Caco-2 (cell line): ENCODE data around the gene ACAT2. TPM values are rescaled to one million over a fixed set of nuclear protein-coding genes. Genes with fewer than 3 reads are reported as not detected.

Experiments
- BruUV-seq: library from RNA; stranded (reverse); fragments of 400-500 nt; replicated peaks from 2 replicates; lab custom pipeline; 2021; lab: Mats Ljungman, UMichigan
- CTCF ChIA-PET: fragments of 300-600 bp; sonication (Branson Sonifier 250); formaldehyde crosslinking; loops from one replicate; lab custom pipeline; 2022; ENCODE audit warnings: antibody characterized with exemption; lab: Charles Lee
- POLR2A ChIA-PET: fragments of 300-600 bp; sonication (Branson Sonifier 250); formaldehyde crosslinking; loops from one replicate; lab custom pipeline; 2022; ENCODE audit warnings: antibody characterized with exemption; lab: Charles Lee
- DNase-seq, 2 experiments: peaks; one replicate each; pipeline versions ENCODE4 v3.0.0 to v3.0.0-alpha.2; 2020 to 2022
- H3K27me3 ChIP-seq: replicated peaks from 2 replicates; pipeline ENCODE4 v1.6.0; 2011; ENCODE audit warnings: low read length; ENCODE audit not compliant: control insufficient read depth, insufficient read depth
- H3K36me3 ChIP-seq: 2 replicates; pipeline ENCODE4 v1.5.1; 2011; ENCODE audit warnings: low read length; ENCODE audit not compliant: control insufficient read depth, insufficient read depth
- H3K4me1 ChIP-seq: fragments of 250-450 bp; sonication (Bioruptor Pico); 2 replicates; pipeline ENCODE4 v1.5.1; 2020; ENCODE audit warnings: mild to moderate bottlenecking
- H3K4me3 ChIP-seq: 2 replicates; pipeline ENCODE4 v1.5.1; 2011; ENCODE audit warnings: low read depth, mild to moderate bottlenecking, control low read depth, low read length
- H3K9me3 ChIP-seq: fragments of 250-450 bp; sonication (Bioruptor Pico); 2 replicates; pipeline ENCODE4 v1.5.1; 2020; ENCODE audit warnings: mild to moderate bottlenecking, moderate library complexity
- H3K27ac Mint-ChIP-seq: one replicate; pipeline ENCODE4 v1.8.0; 2022; ENCODE audit warnings: mixed read lengths; ENCODE audit not compliant: unreplicated experiment
- H3K27me3 Mint-ChIP-seq: one replicate; pipeline ENCODE4 v1.8.0; 2022; ENCODE audit warnings: mixed read lengths; ENCODE audit not compliant: insufficient read depth, unreplicated experiment
- H3K36me3 Mint-ChIP-seq: one replicate; pipeline ENCODE4 v1.8.0; 2022; ENCODE audit warnings: mild to moderate bottlenecking, mixed read lengths; ENCODE audit not compliant: insufficient read depth, unreplicated experiment
- H3K4me1 Mint-ChIP-seq: one replicate; pipeline ENCODE4 v1.8.0; 2022; ENCODE audit warnings: low read depth, mixed read lengths; ENCODE audit not compliant: unreplicated experiment
- H3K4me3 Mint-ChIP-seq: one replicate; pipeline ENCODE4 v1.8.0; 2022; ENCODE audit warnings: mild to moderate bottlenecking, moderate library complexity, mixed read lengths; ENCODE audit not compliant: unreplicated experiment
- H3K9me3 Mint-ChIP-seq: one replicate; pipeline ENCODE4 v1.8.0; 2022; ENCODE audit warnings: mixed read lengths; ENCODE audit not compliant: unreplicated experiment
- intact Hi-C: fragments of 100-400 bp; cut with micrococcal nuclease; formaldehyde crosslinking; loops from one replicate; pipeline ENCODE4 v1.10.0; 2022; ENCODE audit not compliant: unreplicated experiment
- total RNA-seq: library from RNA; stranded (reverse); gene quantifications from 2 replicates; pipeline ENCODE4 v1.2.3, GENCODE V29; 2022
- TF ChIP-seq, protein P1 (sequence below), 2 experiments: fragments of 200-600 bp in 1 of 2; IDR thresholded peaks; 1 replicate in 1 of 2; 2 replicates in 1 of 2; pipeline versions ENCODE4 v1.5.1 to v1.8.0; 2011 to 2022; ENCODE audit warnings: antibody characterized with exemption in 1 of 2, control low read depth in 1 of 2, inconsistent platforms in 1 of 2, low read depth in 1 of 2, low read length in 1 of 2, mild to moderate bottlenecking in 1 of 2, moderate library complexity in 1 of 2; ENCODE audit not compliant: insufficient read depth in 1 of 2, severe bottlenecking in 1 of 2, unreplicated experiment in 1 of 2

Gene ACAT2
- total RNA-seq, 1 experiment from 2014 or later, result 131 TPM

DNA sequence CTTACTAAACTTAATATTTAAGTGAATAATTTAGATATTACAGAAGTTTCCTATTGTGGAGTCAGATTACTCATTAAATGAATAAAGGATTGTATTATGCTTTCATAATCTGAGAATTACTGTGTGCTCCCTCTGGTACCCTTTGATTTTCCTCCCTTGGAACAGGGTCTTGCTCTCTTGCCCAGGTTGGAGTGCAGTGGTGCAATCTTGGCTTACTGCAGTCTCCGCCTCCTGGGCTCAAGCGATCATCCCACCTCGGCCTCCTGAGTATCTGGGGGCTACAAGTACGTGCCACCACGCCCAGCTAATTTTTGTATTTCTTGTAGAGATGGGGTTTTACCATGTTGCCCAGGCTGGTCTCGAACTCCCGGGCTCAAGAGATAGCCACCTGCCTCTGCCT, 24.9 kb upstream of the ACAT2 start:
- BruUV-seq, result no TSS peak
- no peaks in the 10 kb centered on the region for H3K27me3 Mint-ChIP-seq
- no peak for DNase-seq
- H3K27ac Mint-ChIP-seq, result no peak overlapping the region
- TF ChIP-seq, protein P1, sequence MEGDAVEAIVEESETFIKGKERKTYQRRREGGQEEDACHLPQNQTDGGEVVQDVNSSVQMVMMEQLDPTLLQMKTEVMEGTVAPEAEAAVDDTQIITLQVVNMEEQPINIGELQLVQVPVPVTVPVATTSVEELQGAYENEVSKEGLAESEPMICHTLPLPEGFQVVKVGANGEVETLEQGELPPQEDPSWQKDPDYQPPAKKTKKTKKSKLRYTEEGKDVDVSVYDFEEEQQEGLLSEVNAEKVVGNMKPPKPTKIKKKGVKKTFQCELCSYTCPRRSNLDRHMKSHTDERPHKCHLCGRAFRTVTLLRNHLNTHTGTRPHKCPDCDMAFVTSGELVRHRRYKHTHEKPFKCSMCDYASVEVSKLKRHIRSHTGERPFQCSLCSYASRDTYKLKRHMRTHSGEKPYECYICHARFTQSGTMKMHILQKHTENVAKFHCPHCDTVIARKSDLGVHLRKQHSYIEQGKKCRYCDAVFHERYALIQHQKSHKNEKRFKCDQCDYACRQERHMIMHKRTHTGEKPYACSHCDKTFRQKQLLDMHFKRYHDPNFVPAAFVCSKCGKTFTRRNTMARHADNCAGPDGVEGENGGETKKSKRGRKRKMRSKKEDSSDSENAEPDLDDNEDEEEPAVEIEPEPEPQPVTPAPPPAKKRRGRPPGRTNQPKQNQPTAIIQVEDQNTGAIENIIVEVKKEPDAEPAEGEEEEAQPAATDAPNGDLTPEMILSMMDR (IDR thresholded peaks at IDR 0.05; ENCODE audit: insufficient read depth in 1 of 2, low read depth in 1 of 2, low read length in 1 of 2, severe bottlenecking in 1 of 2, unreplicated experiment in 1 of 2), result no peak
- Histone ChIP-seq H3K36me3 (no peaks in the 10 kb centered on the region), H3K4me3 (no peak overlapping the region), H3K27me3 (no peaks in the 10 kb centered on the region), H3K4me1 (no peaks in the 10 kb centered on the region), H3K9me3 (no peaks in the 10 kb centered on the region)
- intact Hi-C loops, result no loop called here
- H3K4me3 Mint-ChIP-seq, result no peak overlapping the region
- H3K9me3 Mint-ChIP-seq, result no peaks in the 10 kb centered on the region
- CTCF ChIA-PET, result no interaction called here
- H3K4me1 Mint-ChIP-seq, result no peaks in the 10 kb centered on the region
- POLR2A ChIA-PET, result no interaction called here
- peaks cover 38% of the 10 kb centered on the region for H3K36me3 Mint-ChIP-seq

DNA sequence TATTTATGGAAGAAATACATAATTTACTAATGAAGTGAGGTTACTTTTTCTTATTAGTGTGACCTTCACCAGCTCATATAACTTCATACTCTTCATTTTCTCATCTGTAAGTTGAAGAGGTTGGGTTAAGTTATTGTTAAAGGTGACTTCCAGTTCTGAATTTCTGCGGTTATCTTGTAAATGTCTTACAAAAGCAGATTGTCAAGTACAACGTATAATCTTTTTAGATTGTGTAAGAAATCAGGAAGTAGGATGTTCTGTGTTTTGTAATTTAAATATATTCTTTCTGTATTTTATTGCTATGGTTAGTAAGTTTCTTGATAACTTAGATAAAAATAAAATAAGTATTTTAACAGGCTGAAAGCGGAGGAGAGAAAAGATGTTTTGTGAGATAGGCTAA, 22.5 kb upstream of the ACAT2 start:
- peaks cover 43% of the 10 kb centered on the region for H3K36me3 Mint-ChIP-seq
- intact Hi-C loops, result no loop called here
- H3K4me1 Mint-ChIP-seq, result no peaks in the 10 kb centered on the region
- no peaks in the 10 kb centered on the region for H3K9me3 Mint-ChIP-seq
- BruUV-seq, result TSS peak; percentile 2
- no peaks in the 10 kb centered on the region for H3K9me3 ChIP-seq
- no peak overlapping the region for H3K27ac Mint-ChIP-seq
- POLR2A ChIA-PET, result interaction anchor here (1.0 kb wide), 1 partner anchor 12 kb away, joined by 5 read pairs; the partner anchor contains the start of gene WTAP
- H3K4me1 ChIP-seq, result no peaks in the 10 kb centered on the region
- no peaks in the 10 kb centered on the region for H3K36me3 ChIP-seq
- no peak overlapping the region for H3K4me3 Mint-ChIP-seq
- TF ChIP-seq, protein P1 (IDR thresholded peaks at IDR 0.05; ENCODE audit: insufficient read depth in 1 of 2, low read depth in 1 of 2, low read length in 1 of 2, severe bottlenecking in 1 of 2, unreplicated experiment in 1 of 2), result no peak
- H3K27me3 Mint-ChIP-seq, result no peaks in the 10 kb centered on the region
- no peaks in the 10 kb centered on the region for H3K27me3 ChIP-seq
- CTCF ChIA-PET, result no interaction called here
- H3K4me3 ChIP-seq, result no peak overlapping the region
- no peak for DNase-seq

DNA sequence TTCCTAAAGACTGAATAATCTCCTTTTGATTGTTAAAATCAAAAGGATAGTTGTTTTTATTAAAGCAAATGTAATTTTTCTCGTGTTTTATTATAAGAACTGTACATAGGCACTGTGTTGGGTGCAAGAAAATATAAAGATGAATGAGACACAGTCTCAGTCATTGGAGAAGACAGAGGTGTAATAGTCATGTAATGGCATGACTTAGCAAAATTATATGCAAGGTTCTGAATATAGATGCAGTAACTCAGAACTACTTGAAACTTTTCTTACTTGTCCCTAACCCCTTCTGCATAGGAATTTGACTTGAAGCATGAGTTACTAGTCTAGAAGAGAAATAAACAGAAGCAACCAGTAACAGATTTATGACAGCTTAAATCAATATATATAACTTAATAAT, 19.7 kb upstream of the ACAT2 start:
- H3K27me3 Mint-ChIP-seq, result no peaks in the 10 kb centered on the region
- POLR2A ChIA-PET, result no interaction called here

More for the DNA sequence above, 19.7 kb upstream of the ACAT2 start:
- Mint-ChIP-seq H3K27ac (no peak overlapping the region), H3K4me3 (no peak overlapping the region), H3K9me3 (no peaks in the 10 kb centered on the region), H3K4me1 (no peaks in the 10 kb centered on the region), H3K36me3 (peaks cover 64% of the 10 kb centered on the region)
- TF ChIP-seq, protein P1 (IDR thresholded peaks at IDR 0.05; ENCODE audit: insufficient read depth in 1 of 2, low read depth in 1 of 2, low read length in 1 of 2, severe bottlenecking in 1 of 2, unreplicated experiment in 1 of 2), result no peak
- intact Hi-C loops, result no loop called here
- no peak for DNase-seq
- no TSS peak for BruUV-seq
- CTCF ChIA-PET, result no interaction called here
- Histone ChIP-seq H3K4me1 (no peaks in the 10 kb centered on the region), H3K9me3 (no peaks in the 10 kb centered on the region), H3K4me3 (no peak overlapping the region), H3K27me3 (no peaks in the 10 kb centered on the region), H3K36me3 (peaks cover 2% of the 10 kb centered on the region; the same call in 1 of the 2 replicates)
